Inferior parietal cortex (tissue), 1 donor: Measurements from ENCODE around the gene LRRC74A.

Experiments
- DNase-seq: peaks from one replicate; pipeline ENCODE4 v3.0.0-alpha.2; 2016; ENCODE audit errors: extremely low spot score

The LRRC74A gene

DNA sequence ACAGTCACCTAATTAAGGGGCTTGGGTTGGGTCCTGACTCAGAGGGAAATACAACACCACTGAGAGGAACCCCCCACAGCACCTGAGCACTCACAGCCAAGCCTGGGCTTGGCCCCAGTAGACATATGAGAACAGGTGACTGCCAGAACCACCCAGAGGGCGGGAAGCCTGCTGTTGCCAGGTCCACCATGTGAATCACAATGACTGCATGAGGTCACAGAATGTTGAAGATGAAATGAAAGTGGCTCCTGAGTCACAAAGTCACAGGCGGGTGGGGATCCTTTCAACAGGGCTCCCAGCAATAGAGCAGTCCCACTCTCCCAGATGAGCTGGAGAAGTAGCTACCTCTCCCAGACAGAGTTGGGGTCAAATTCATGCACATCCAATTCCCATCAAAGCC is at the start of gene LRRC74A:
LRRC74A (plus strand) TSS at position 287 of the 400 bp plus-strand sequence. CDS start 290 bp downstream, outside the sequence.
- no peak for DNase-seq

GRCh38 chr14:76776428-76777251 is 49.6 kb upstream of the LRRC74A start:
- DNase-seq = no peak

DNA sequence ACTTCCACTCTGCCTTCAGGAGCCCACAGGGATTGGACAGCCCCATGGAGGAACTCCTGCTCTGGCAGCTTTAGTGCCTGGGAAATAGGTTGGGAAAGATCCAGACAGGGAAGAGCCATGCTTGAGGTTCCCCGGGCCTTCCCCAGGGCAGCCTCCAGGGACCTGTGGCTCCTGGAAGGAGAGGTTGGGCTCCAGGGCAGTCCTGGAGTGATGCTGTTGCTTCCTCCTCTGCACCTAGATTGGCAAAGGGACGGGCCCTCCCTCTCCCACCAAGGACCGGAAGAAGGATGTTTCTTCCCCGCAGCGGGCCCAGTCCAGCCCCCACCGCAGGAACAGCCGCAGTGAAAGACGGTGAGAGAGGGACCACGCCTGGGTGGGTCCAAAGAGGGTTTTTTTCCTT is 48.5 kb upstream of the LRRC74A start:
- DNase-seq = no peak

- no peak for DNase-seq
Observed at GRCh38 chr14:76778546-76779215, 47.5 kb upstream of the LRRC74A start.

GRCh38 chr14:76779221-76780057 is 46.8 kb upstream of the LRRC74A start:
- no peak for DNase-seq

- no peak for DNase-seq
Observed at GRCh38 chr14:76780058-76780345, 46.2 kb upstream of the LRRC74A start.

GRCh38 chr14:76780360-76780759 is 45.8 kb upstream of the LRRC74A start:
- DNase-seq = no peak

DNA sequence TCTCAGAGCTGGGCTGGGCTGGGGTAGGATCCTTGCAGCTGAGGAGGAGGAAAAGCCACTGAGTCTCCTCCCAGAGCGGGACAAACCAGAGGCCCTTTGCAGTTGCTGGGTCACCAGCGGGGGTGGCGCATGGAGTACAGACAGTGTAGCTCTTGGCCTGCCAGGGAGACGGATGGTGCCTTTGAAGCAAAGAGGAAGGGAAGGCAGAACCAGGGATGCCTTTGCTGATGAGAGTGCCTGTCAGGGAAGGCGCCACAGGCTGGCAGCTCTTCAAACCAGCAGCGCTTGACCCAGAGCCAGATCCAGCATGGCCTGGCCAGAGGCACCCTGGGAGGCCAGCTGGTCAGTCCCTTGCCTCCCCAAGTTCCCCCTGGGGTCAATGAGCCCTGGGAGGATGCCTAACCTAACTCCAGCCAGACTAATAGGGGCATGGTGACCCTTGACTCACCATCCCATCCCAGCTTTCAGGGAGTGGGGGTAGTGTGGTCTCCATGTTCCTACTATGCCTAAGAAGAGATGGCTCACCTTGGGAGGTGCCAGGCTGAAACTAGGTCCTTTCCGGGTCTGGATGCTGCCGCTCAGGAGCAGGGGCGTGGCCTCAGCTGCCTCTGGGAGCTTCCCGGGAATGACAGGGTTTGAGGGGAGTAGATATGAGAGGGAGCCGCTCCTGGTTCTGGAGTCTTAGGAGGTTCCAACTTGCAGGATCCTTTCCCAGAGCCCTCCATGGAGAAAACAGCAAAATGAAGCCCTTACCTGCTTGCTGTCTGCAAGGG is 45.1 kb upstream of the LRRC74A start:
- peak; percentile 65 for DNase-seq

DNA sequence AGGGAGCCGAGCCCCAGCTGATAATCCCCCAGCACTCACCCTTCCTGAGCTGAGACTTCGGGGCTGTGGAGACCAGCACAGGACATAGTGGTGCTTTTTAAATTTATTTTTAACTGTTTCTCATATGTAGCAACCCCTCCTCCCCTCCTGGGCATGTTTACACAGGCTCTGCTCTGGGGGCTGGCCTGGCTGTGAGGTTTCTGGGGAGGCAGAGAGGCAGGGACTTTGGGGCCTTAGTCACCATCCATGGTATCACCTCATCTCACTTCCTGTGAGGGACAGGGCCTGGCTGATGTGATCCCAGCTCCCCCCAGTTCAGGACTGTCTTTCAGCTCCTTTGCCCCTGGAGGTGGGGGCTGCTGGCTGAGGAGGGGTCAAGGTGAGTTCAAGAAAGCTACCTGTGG is 44.6 kb upstream of the LRRC74A start:
- no peak for DNase-seq

DNA sequence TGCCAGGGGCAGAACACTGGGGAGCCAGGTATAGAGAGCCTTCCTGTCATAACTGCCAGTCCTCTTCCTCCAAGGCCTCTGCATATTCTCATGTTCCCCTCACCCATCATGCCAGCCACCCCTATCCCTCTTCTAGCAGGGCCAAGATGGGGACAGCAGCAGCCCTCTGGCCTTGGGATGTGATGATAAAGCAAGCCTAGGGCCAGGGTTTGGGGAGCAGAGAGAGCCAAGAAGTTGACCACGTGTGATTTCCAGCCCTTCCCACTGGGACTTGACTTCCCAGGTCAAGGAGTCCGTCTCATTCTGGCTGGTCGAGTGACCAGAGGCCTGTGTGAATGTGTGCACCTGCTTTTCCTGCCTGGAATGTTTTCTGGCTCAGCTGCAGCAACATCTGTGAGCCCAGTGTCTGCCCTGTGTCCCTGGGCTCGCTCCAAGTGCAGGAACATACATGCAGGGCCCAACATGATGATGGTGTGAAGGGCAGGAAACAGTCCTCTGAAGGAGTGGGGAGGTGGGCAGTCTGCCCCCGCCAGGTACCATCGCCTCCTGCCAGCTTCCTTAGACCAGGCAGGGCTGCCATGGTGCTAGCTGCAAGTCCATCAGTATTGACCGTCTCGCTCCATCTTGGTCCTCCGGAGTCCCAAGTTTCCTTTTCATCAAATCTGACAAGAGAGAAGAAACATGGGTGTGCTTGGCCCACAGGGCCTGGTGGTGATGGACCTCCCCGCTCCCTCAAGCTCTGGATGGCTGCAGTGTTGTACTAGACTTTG is 43.9 kb upstream of the LRRC74A start:
- no peak for DNase-seq

- DNase-seq = peak; percentile 31
Observed at GRCh38 chr14:76782885-76783566, 43.2 kb upstream of the LRRC74A start.

DNA sequence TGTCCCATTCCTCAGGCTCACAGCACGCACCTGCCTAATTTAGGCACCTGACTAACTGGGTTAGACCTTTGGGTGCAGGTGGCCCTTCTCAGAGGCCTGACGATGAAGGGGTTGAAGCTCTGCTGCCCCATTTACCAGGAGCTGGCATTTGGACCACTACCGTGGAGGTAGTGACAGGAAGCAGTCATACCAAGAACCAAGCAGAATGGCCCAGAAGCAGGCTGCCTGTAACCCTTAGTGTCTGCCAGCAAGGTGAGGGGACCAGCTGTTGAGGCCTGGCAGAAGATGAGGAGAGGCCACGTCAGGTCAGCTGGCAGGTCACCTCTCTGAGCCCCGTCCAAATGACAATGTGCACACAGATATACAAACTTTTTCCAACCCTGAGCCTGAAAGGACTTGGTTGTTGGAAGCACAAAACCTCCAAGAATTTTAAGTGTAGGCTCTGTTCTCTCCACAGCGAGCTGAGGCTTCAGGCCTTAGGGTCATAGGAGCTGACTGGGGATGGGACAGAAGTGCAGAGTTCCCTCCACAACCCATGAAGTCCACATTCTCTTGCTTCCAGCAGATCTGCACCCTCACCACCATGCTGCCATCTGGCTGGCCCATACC is 41.8 kb upstream of the LRRC74A start:
- no peak for DNase-seq

- DNase-seq = peak; percentile 86
Observed at GRCh38 chr14:76784881-76785280, 41.3 kb upstream of the LRRC74A start.

GRCh38 chr14:76786601-76787000 is 39.6 kb upstream of the LRRC74A start:
- DNase-seq = no peak

- DNase-seq = no peak
Observed at GRCh38 chr14:76792422-76792821, 33.8 kb upstream of the LRRC74A start.

GRCh38 chr14:76793324-76793723 is 32.9 kb upstream of the LRRC74A start:
- DNase-seq = no peak

DNA sequence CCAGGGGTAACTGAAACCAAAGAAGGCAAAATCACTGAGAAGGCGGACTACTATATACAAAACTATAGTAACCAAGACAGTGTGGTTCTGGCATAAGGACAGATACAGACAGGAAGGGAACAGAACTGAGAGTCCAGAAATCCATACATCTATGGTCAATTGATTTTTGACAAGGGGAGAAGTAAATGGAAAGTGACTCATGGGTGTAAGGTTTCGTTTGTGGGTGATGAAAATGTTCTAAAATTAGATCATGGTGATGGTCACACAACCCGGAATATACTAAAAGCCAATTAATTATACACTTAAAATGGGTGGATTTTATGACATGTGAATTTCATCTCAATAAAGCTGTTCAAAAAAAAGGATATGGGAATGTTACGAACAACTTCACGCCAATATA is 32.3 kb upstream of the LRRC74A start:
- DNase-seq = no peak

GRCh38 chr14:76806446-76806845 is 19.8 kb upstream of the LRRC74A start:
- DNase-seq = no peak

DNA sequence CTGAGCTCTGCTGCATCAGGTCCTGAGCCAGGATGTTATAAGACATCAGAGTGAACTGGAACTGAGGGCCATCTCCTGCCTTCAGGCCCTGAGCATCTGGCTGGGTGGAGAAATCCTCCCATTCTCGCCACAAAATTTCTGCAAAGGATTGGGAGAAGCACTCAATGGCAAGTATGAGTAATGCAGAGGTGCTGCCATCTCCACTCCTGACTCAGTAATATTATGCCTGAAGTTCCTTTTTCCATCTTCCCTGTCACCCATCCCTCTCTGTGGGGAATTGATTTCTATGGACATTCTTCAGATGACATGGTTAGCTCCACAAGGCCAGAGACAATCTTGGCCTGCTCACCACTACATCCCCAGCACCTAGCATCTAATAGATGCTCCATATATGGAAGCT is 18.2 kb upstream of the LRRC74A start:
- no peak for DNase-seq

DNA sequence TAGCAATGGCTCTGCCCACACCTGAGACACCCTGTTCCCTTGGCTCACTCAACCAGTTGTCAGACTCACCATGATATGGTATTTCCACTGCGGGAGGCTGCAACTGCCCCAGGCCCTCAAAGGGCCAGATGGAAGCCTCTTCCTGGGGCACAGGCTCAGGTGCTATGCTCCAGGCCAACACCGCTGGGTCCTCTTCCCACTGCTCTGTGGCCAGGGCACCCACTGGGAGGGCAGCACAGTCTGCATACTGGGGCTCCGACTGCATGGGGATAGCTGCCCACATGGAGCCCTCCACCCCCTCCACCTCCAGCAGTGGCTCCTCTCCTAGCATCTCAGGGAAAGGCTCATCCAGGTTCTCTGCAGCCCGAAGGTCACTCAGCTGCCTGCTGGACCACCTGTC is 17.2 kb upstream of the LRRC74A start:
- DNase-seq = no peak
